CD14-positive monocyte (primary cell): ENCODE results near the gene NNMT. TPM values are rescaled to one million over a fixed set of nuclear protein-coding genes. Genes with fewer than 3 reads are reported as not detected.

Experiments
- DNase-seq, 3 donors: peaks; one replicate each; pipeline ENCODE4 v3.0.0-alpha.2; 2011 to 2022
- H2AFZ ChIP-seq: 2 replicates; pipeline ENCODE4 v1.6.0; 2012; ENCODE audit warnings: mild to moderate bottlenecking, low read depth, low read length, inconsistent platforms; ENCODE audit not compliant: insufficient read depth, poor library complexity, severe bottlenecking
- H3K27ac ChIP-seq, 2 donors: 1 replicate in 1 of 2; 2 replicates in 1 of 2; pipeline ENCODE4 v1.5.1; 2012 to 2013; ENCODE audit warnings: low read length in 2 of 2, control low read depth in 1 of 2, inconsistent platforms in 1 of 2, low read depth in 1 of 2, mild to moderate bottlenecking in 1 of 2
- H3K27me3 ChIP-seq, 2 donors: one replicate each; pipeline versions ENCODE4 v1.6.0 to v1.6.1; 2011 to 2013; ENCODE audit warnings: low read length in 2 of 2; ENCODE audit not compliant: control insufficient read depth in 2 of 2, insufficient read depth in 2 of 2
- H3K36me3 ChIP-seq, 2 donors: replicated peaks in 1 of 2; 1 replicate in 1 of 2; 2 replicates in 1 of 2; pipeline versions ENCODE4 v1.5.1 to v1.6.1; 2012 to 2013; ENCODE audit warnings: low read length in 2 of 2, control low read depth in 1 of 2, inconsistent platforms in 1 of 2, mild to moderate bottlenecking in 1 of 2; ENCODE audit not compliant: insufficient read depth in 2 of 2, control insufficient read depth in 1 of 2
- H3K4me1 ChIP-seq, 2 donors: 1 replicate in 1 of 2; 2 replicates in 1 of 2; pipeline versions ENCODE4 v1.5.1 to v1.6.1; 2012 to 2013; ENCODE audit warnings: low read length in 2 of 2, control low read depth in 1 of 2, inconsistent platforms in 1 of 2, mild to moderate bottlenecking in 1 of 2, moderate library complexity in 1 of 2; ENCODE audit not compliant: insufficient read depth in 2 of 2, control insufficient read depth in 1 of 2
- H3K4me2 ChIP-seq: replicated peaks from 2 replicates; pipeline ENCODE3; 2012; ENCODE audit warnings: low read length, moderate library complexity, mild to moderate bottlenecking; ENCODE audit not compliant: poor library complexity, severe bottlenecking; ENCODE audit errors: extremely low read depth
- H3K4me3 ChIP-seq, 3 experiments: fragments of 200-600 bp in 1 of 3; sonication (generic) in 1 of 3; replicated peaks in 1 of 3; 1 replicate in 2 of 3; 2 replicates in 1 of 3; pipeline ENCODE4 v1.5.1; 2011 to 2013; ENCODE audit warnings: low read length in 3 of 3, mild to moderate bottlenecking in 3 of 3, control low read depth in 2 of 3, low read depth in 2 of 3, inconsistent platforms in 1 of 3, moderate library complexity in 1 of 3
- H3K79me2 ChIP-seq: 2 replicates; pipeline ENCODE4 v1.6.0; 2012; ENCODE audit warnings: mild to moderate bottlenecking, control low read depth, inconsistent platforms, low read length, moderate library complexity; ENCODE audit not compliant: insufficient read depth
- H3K9ac ChIP-seq: 2 replicates; pipeline ENCODE4 v1.6.0; 2017; ENCODE audit warnings: low read length, mild to moderate bottlenecking; ENCODE audit not compliant: insufficient read depth, poor library complexity, severe bottlenecking
- H3K9me3 ChIP-seq, 2 donors: replicated peaks in 1 of 2; 1 replicate in 1 of 2; 2 replicates in 1 of 2; pipeline versions ENCODE4 v1.5.1 to v1.6.1; 2012 to 2013; ENCODE audit warnings: low read length in 2 of 2, control low read depth in 1 of 2; ENCODE audit not compliant: control insufficient read depth in 1 of 2, insufficient read depth in 1 of 2
- H4K20me1 ChIP-seq: 2 replicates; pipeline ENCODE4 v1.6.0; 2012; ENCODE audit warnings: mild to moderate bottlenecking, low read length, control low read depth, moderate library complexity; ENCODE audit not compliant: insufficient read depth
- H3K27ac Mint-ChIP-seq, 7 donors: one replicate each; pipeline ENCODE4 v1.8.0; 2020; ENCODE audit warnings: mild to moderate bottlenecking in 7 of 7, mixed read lengths in 7 of 7, moderate library complexity in 6 of 7, inconsistent platforms in 2 of 7
- H3K27me3 Mint-ChIP-seq, 3 donors: one replicate each; pipeline ENCODE4 v1.8.0; 2021 to 2022; ENCODE audit warnings: low read depth in 3 of 3, mild to moderate bottlenecking in 3 of 3, mixed read lengths in 3 of 3, moderate library complexity in 3 of 3, inconsistent platforms in 1 of 3
- H3K36me3 Mint-ChIP-seq, 2 donors: one replicate each; pipeline ENCODE4 v1.8.0; 2020; ENCODE audit warnings: mixed read lengths in 2 of 2, inconsistent platforms in 1 of 2, mild to moderate bottlenecking in 1 of 2
- H3K4me1 Mint-ChIP-seq: one replicate; pipeline ENCODE4 v1.8.0; 2020; ENCODE audit warnings: mild to moderate bottlenecking, mixed read lengths
- H3K4me3 Mint-ChIP-seq, 2 donors: one replicate each; pipeline ENCODE4 v1.8.0; 2020; ENCODE audit warnings: mild to moderate bottlenecking in 2 of 2, mixed read lengths in 2 of 2, moderate library complexity in 1 of 2
- H3K9me3 Mint-ChIP-seq, 7 donors: one replicate each; pipeline ENCODE4 v1.8.0; 2020 to 2022; ENCODE audit warnings: mixed read lengths in 7 of 7, mild to moderate bottlenecking in 6 of 7, moderate library complexity in 6 of 7, inconsistent platforms in 2 of 7
- WGBS: methylation state at CpG from one replicate; pipeline ENCODE4 v1.1.5; 2013; ENCODE audit warnings: missing lambda C conversion rate; ENCODE audit not compliant: insufficient coverage; 5-methylcytosine and 5-hydroxymethylcytosine counted together
- intact Hi-C, 2 donors: fragments of 100-400 bp; cut with micrococcal nuclease; formaldehyde crosslinking; loops; one replicate each; pipeline versions ENCODE4 v1.15.0 to v1.15.1; 2023
- polyA plus RNA-seq, 3 donors: library from polyadenylated mRNA; depleted of rRNA in 1 of 3; unstranded in 2 of 3; stranded (reverse) in 1 of 3; fragments of 300-500 nt in 2 of 3; fragments of >200 nt in 1 of 3; fragmentation: Illumina TruSeq in 2 of 3; gene quantifications; 1 replicate in 2 of 3; 2 replicates in 1 of 3; pipeline ENCODE4 v1.2.3, GENCODE V29; 2012 to 2021
- TF ChIP-seq, protein P1 (sequence below): fragments of 200-600 bp; IDR thresholded peaks from one replicate; pipeline ENCODE4 v1.8.0; 2022; ENCODE audit warnings: antibody characterized with exemption, mild to moderate bottlenecking

Gene NNMT
- polyA plus RNA-seq, 3 donors: not detected

DNA sequence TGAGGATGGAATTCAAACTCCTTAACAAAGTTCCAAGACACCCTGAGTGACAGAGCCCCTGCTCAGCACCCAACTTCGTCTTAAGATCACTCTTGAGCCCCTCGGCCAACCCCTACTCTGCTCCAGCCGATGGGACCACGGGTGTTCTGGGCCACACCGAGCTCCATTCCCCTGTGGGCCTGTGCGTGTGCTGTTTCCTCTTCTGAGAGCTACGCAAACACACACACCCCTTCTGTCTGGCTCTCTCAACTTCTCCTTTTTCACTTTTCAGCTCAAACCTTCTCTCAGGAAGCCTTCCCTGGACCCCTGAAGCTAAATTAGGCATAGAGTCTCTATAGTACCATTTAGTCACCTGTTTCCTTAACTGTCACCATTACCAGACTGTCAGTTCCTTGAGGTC is 37.5 kb upstream of the NNMT start:
- H3K36me3 ChIP-seq: no peaks in the 10 kb centered on the region
- Mint-ChIP-seq H3K27me3 (peaks cover 0 to 4% (median 2%) of the 10 kb centered on the region in 3 donors), H3K36me3 (no peaks in the 10 kb centered on the region), H3K4me1 (peaks cover 22% of the 10 kb centered on the region), H3K4me3 (peak overlapping the region; percentile 8 to 75), H3K27ac (peak overlapping the region in 6 of 7 donors; percentile 17 to 87 (median 68)), H3K9me3 (no peaks in the 10 kb centered on the region)
- H3K9me3 ChIP-seq: no peaks in the 10 kb centered on the region
- H4K20me1 ChIP-seq: no peaks in the 10 kb centered on the region
- H3K27me3 ChIP-seq: peaks cover 0 to 4% of the 10 kb centered on the region in 2 donors
- H3K27ac ChIP-seq: peak overlapping the region in 1 of 2 donors; percentile 50
- H3K4me1 ChIP-seq: peaks cover 28% of the 10 kb centered on the region in 2 donors
- 8% methylated on average over 6 of the region's 7 CpGs for WGBS
- TF ChIP-seq, protein P1, sequence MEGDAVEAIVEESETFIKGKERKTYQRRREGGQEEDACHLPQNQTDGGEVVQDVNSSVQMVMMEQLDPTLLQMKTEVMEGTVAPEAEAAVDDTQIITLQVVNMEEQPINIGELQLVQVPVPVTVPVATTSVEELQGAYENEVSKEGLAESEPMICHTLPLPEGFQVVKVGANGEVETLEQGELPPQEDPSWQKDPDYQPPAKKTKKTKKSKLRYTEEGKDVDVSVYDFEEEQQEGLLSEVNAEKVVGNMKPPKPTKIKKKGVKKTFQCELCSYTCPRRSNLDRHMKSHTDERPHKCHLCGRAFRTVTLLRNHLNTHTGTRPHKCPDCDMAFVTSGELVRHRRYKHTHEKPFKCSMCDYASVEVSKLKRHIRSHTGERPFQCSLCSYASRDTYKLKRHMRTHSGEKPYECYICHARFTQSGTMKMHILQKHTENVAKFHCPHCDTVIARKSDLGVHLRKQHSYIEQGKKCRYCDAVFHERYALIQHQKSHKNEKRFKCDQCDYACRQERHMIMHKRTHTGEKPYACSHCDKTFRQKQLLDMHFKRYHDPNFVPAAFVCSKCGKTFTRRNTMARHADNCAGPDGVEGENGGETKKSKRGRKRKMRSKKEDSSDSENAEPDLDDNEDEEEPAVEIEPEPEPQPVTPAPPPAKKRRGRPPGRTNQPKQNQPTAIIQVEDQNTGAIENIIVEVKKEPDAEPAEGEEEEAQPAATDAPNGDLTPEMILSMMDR: no peak
- intact Hi-C loops: no loop called here
- peak; percentile 65 to 76 (median 73) for DNase-seq
- peak overlapping the region in 1 of 3 experiments; percentile 33 for H3K4me3 ChIP-seq
- H3K4me2 ChIP-seq: peak overlapping the region; percentile 42
- no peaks in the 10 kb centered on the region for H3K79me2 ChIP-seq
- peak overlapping the region; percentile 18 for H3K9ac ChIP-seq
- peak overlapping the region; percentile 56 for H2AFZ ChIP-seq

DNA sequence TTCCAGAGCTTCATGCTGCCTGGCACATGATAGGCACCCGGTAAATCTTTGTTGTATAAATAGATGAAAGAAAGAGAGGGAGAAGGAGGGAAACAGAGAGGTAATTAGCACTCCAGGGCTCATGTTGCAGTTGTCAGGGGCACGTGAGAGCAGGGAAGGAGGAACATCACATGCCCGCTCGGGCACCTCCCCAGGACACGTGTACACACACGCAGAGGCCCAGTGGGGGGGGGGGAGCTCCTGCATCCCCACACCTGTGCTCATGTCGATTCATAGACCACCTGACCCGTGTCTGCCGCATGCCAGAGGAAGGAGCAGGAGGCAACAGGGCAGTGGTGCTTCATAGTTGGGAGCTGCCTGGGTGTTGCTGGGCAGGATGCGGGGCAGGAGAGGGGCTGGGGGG is 37.1 kb upstream of the NNMT start:
- Mint-ChIP-seq H3K4me1 (peaks cover 22% of the 10 kb centered on the region), H3K9me3 (no peaks in the 10 kb centered on the region), H3K4me3 (peak overlapping the region in 1 of 2 donors; percentile 75), H3K36me3 (no peaks in the 10 kb centered on the region), H3K27ac (peak overlapping the region in 5 of 7 donors; percentile 54 to 87 (median 71)), H3K27me3 (peaks cover 0 to 4% (median 2%) of the 10 kb centered on the region in 3 donors)
- intact Hi-C loops: no loop called here
- no peaks in the 10 kb centered on the region for H4K20me1 ChIP-seq
- H3K27me3 ChIP-seq: peaks cover 0 to 4% of the 10 kb centered on the region in 2 donors
- WGBS: 13% methylated on average over 1 of the region's 10 CpGs
- no peaks in the 10 kb centered on the region for H3K9me3 ChIP-seq
- peak; percentile 12 to 43 (median 40) for DNase-seq
- no peaks in the 10 kb centered on the region for H3K79me2 ChIP-seq
- peak overlapping the region; percentile 18 for H3K9ac ChIP-seq
- peak overlapping the region; percentile 42 for H3K4me2 ChIP-seq
- peak overlapping the region in 1 of 3 experiments; percentile 33 for H3K4me3 ChIP-seq
- TF ChIP-seq, protein P1: no peak
- peak overlapping the region; percentile 56 for H2AFZ ChIP-seq
- peaks cover 28% of the 10 kb centered on the region in 2 donors for H3K4me1 ChIP-seq
- H3K27ac ChIP-seq: peak overlapping the region in 1 of 2 donors; percentile 50
- no peaks in the 10 kb centered on the region for H3K36me3 ChIP-seq
